ENCODE measurements around the gene MTLN.

Gene MTLN

GRCh38 chr2:110166266-110166665 is 46.1 kb downstream of the MTLN start:
- no peak overlapping the region for H3K27ac Mint-ChIP-seq
- H3K36me3 Mint-ChIP-seq (ENCODE audit: low read depth): no peaks in the 10 kb centered on the region
- H3K4me1 Mint-ChIP-seq (ENCODE audit: low read depth): peaks cover 5% of the 10 kb centered on the region
- H3K27me3 Mint-ChIP-seq: peaks cover 13% of the 10 kb centered on the region
- H3K4me3 Mint-ChIP-seq: no peak overlapping the region
- no peaks in the 10 kb centered on the region for H3K9me3 Mint-ChIP-seq
